Stimulated activated CD4-positive, alpha-beta T cell treated with anti-CD3 and anti-CD28 coated beads, Interleukin-12 subunit alpha, Interleukin-12 subunit beta, amount 100 ng/mL, for 24 hours (primary cell): ENCODE measurements around the gene COPG1.

Experiments
- DNase-seq, 2 experiments: peaks; one replicate each; pipeline ENCODE4 v3.0.0-alpha.2; 2020; ENCODE audit warnings: low read depth in 2 of 2

Gene COPG1

DNA sequence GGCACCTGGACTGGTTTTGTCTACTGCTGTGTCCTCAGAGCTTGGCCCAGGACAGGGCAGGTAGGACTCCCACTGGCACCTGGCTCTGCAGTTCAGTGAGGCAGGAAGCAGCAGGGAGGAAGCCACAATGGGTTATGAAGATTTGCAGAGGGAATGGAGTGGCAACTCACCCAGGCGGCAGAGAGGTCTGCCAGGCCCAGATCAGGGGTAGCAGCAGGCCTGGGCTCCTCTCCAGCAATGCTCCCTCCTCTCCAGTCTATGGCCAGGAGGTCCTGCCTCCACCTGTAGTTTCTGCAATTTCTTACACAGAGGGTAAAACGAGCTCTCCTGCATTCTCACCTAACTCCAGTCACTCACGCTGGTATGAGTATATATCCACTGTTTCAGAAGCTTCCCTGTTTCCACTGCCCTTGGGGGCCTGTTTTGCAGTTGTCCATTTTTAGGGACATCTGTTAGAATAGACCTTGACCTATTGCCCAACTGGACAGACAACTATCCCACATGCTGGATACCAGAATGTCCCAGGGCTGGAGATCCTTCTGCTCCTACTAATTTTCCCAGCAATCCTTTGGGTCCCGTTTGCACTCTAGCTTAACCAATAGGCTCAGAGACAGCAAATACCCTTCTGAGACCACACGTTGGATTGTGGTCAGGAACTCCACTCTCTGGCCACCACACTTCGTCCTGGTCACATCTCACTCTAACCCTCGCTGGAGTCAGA lies 64.4 kb downstream of the COPG1 start:
- DNase-seq, result no peak

DNA sequence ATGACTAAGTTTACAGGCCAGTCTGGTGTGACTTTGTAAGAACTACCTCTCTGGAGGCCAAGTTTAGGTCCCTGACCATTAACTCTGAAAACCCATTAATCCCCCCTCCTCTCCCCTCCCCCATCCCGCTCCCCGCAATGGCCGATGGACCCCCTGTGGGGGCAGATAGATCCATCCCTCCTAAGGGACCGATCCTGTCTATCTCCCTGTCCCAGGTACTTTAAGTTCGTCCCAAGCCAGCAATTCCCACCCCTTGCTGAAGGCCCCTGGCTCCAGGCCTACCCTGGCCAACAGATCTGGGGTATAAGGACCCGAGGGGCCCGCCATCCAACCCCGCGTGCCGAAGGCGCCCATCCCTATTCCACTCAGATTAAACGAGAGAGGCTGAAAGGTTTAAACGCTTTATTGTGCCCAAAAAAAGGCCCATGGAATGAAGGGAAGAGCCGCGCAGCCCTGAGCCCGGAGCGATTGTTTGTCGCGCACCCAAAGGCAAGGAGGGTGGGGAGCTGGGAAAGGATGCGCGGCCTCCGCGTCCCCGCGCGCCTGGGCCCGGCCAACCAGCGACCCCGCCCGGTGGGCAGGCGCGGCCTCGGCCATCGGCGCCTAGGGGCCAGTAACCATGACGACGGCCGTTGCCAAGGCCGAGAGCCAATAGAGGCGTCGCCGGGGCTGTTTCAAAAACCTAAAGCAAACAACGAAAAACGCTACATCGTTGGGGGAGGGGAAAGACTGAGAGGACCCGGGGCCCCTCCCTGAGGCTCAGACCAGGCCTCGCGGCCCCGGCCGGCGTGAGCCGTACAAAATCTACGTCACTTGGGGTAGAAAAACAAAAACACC lies 65.2 kb downstream of the COPG1 start:
- peak in 1 of 2 experiments; percentile 61 for DNase-seq

DNA sequence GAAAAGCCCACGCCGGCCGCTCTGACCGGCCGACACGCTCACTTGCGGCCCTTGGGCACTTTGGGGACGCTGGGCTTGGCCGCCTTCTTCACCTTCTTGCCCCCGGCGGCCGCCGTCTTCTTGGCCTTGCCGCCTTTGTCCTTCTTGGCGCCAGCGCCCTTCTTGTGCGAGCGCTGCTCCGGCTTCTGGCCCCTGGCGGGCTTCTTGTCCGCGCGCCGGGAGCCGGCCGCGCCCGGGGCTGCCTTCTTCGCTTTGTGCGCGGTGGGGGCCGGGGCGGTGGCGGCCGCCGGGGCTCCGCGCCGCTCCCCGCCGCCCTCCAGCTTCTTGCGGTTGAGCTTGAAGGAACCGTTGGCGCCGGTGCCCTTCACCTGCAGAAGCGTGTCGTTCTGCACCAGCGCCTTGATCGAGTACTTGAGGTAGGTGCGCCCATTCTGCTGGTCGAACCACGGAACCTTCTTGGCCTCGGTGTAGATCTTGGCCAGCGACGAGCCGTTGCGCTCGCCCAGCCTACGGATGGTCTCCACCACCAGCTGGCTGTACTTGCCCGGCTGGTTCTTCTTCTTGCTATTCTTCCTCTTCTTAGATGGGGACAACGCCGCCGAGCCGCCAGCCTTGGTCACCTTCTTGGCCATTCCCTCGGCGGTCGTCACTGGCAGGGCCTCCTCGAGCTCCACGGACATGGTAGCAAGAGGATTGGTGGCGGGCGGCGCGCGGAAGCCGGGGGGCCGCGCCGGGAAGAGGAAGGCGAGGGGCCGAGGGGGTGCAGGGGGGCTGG lies 66.0 kb downstream of the COPG1 start:
- DNase-seq, result peak in 1 of 2 experiments; percentile 27

DNA sequence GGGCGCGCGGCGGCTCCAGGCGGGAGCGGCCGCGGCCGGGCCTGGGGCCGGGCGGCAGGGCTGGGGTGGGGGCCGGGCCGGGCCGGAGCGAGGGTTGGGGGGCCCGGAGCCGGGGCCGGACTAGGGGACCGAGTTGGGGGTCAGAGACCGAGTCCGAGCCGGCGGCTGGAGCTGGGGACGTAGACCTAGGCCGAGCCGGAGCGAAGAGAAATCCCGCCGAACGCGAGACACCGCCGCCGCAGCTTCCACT lies 66.5 kb downstream of the COPG1 start:
- DNase-seq, result no peak

DNA sequence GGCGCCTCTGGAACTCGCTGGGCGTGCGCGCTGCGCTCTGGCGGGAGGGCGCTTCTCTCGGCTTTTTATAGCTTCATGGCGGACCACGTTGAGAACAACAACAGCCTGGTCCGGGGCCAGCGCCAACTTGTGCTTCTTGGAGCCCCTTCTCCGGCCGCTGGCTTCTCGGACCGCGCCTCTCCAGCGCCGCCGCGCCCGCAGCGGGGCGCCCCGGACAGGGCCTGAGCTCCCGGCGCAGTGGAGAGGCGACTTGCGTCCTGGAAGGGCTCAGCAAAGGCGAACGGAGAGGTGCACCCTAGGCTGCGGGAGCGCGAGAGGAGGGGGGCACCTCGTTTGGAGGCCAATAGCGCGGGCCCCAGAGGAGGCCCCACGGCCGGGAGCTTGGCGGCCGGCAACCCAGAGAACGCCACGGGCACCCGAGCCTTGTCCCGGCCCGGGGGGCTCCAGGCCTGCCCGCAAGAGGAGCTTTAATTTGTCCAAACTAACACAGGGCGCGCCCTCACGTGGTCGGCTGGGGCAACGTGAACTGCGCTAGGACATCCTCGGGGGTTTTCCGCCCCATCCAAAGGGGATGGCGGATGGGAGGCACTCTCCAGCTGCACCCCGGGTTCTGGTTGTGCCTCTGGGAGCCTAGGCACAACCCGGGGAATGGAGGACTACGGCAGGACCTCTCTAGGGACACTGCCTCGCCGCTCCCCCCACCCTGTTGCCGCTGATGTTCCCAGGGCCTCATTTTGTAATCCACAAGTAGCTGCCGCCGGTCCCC lies 67.0 kb downstream of the COPG1 start:
- peak; percentile 88 for DNase-seq

DNA sequence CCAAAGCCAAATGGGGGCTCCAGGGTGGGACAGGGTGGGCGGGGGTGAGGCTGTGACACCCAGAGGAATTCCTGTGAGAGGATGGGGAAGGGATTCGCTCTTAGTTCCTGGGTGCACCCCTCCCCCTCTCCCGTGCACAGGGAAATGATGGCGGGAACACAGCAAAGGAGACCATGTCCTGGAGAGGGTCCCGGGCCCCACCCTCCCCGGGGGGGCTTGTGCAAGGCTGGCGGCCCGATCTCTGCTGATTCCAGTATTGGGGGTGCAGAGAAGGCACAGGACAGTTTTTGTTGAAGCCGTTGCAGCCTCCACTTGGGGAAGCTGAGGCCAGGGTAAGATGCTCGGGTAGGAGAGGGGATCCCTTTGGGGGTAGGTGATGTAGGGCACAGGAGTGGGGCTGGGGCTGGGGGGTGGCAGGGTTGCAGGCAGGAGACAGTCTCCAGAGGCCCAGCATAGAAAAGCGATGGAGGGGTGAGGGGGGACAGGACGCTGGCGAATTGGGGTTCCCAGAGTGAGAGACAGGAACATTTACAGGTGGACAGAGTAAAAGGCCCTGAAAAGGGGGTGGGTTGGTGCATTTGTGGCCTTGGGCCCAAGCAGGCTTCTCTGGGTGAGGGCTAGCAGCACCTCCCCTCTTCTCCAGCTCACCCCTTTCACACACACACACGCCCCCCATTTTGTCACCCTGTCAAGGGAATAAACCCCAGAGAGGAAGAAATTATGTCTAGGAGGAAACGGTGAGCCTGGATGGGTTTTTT lies 67.8 kb downstream of the COPG1 start:
- no peak for DNase-seq

DNA sequence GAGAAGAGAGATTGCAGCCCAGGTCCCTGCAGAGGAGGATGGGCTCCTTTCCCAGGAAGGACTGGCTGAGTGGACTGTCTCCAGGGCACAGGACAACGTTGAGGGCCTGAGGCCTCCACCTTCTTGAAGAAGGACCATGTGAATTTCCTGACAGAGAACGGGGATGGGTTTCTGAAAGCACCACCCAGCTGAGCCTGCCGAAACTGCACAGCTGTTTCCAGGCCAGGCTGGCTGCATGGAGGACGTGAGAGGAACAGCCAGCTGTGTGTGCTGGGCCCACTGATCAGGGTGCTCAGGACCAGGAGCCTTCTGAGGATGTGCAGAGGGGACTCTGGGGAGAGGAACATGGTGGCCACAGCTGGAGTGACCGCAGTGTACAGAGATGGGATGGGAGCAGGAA lies 68.4 kb downstream of the COPG1 start:
- no peak for DNase-seq

DNA sequence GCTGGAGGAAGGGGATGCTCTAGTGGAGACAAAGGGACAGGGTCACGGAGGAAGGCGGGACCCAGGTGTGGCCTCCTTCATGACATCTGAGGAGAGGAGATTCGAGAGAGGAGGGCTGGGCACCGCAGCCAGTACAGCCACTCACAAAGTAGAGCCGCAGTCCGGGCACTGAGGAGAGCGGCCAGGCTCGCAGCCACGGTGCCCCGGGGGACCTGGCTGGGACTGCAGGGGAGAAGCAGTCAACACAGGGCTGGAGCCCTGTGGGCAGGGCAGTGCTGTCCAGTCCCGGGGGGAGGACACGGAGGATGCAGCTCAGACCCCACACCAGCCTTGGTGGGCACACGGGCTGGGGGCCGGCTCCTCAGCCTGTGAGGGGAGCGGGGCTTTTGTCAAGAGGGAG lies 69.5 kb downstream of the COPG1 start:
- DNase-seq, result no peak

DNA sequence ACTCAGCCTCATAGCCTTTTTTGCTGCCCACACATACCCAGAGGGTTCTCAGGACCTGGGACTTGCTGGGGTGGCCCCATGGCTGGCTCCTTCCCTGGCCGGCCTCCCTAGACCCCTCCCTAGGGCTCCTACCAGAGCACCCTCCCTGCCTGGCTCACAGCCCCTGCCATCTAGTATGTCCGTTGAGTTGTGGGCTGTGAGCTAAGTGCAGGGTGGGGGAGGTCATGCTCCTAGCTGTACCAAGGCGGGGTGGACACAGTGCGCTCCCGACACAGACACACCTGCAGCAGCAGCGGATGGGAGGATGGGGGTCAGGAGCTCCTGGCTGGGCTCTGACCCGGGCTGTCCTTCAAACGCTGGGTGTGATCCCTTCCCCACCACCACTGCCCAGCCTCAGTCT lies 70.9 kb downstream of the COPG1 start:
- no peak for DNase-seq

DNA sequence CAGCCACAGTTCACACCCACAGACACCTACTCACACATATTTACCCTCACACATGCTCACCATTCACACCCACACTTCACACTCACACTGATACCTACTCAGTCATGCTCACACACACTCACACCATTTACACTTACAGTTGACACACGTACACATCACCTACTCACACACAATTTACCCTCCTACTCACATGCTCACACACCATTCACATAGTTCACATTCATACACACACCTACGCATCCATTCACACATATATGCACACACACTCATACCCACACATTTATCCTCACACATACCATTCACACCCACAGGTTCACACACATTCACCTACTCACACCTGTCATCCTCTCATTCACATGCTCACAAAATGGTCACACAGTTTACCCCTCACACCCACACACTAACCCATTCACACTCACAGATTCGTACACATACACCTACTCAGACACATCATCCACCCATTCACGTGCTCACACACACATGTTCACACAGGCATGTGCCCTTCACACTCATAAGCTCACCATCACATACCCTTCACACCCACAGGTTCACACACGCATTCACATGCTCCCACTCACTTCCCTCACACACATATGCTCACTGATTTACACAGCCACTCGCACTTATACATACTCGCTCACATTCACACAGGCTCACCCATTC lies 71.5 kb downstream of the COPG1 start:
- DNase-seq, result no peak

DNA sequence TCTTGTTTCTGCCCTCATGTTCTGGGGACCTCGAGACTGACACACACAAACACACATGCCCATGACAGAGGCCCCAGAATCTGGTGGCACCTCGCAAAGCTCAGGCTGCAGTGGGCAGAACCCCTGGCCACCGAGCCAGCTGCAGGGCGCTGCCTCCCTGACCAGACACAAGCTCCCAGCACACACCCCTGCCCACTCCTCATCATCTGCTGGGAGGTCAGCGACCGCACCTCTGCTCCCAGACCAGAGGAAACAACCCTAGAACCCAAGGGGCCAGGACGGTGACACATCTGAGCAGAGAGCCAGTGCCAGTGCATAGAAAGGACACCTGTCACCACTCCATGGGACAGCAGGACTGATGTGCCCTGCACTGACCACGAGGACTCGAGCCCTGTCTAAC lies 72.5 kb downstream of the COPG1 start:
- DNase-seq, result no peak

DNA sequence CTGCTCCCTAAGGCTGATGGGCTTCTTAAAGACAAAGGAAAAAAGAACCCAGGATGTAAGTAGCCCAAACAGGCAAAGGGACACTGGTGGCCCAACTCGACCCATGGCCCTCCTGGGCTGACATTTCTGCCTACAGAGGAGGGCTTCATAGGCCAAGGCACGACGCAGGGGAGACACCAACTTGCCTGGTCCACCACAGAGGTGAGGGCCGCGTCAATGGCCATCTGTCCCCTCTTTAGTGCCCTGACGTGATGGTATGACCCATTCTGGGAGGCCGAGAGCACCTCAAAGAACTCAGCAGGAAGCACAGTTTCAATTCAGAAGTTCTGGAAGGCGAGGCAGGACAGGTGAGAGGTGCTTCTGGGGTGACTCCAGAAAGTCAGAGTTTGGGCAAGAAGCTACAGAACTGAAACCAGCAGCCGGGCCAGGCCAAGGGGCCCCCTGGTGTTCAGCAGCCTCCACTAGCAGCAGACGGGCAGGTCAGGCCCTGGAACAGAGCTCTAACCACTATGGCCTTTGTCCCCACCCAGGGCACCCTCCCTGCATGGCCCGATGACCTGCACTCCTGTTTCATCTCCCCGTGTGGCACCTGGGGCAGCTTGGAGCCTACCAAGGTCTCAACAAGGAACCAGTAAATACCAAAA lies 74.4 kb downstream of the COPG1 start:
- no peak for DNase-seq

DNA sequence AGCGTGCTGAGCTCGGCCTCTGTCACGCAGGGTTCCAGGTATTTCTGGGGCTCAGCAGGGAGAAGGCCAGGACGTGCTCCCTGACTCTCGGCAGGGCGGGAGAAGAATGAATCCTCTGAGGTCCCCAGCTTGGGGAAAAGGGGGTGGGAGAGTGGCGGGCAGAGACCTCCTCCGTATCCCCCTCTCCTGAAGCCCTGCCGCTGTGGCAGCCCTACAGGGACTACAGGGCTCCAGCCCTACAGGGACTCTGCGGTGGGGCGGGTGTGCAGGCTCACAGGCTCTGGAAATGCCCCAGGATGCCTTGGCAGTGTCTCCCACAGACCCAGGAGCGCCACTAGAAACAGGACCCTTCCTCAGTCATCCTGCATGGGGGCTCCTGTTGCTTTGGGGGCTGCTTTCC lies 75.4 kb downstream of the COPG1 start:
- no peak for DNase-seq

DNA sequence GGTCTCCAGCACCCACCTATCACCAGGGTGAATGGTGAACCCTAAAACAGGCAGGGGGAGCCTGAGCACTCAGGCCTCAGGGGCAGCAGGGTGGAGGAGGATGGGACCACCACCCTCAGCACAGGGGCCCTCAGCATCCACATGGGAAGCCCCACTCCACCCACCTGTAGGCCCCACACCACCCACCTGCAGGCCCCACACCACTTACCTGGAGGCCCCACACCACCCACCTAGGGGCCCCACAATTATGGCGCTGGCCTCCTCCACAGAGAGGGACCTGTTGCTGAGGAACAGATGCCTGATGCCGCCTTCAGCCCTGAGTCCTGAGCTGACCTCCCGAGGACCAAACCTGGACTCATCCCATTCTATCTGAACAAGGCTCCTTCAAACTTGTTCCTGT lies 76.0 kb downstream of the COPG1 start:
- no peak for DNase-seq

DNA sequence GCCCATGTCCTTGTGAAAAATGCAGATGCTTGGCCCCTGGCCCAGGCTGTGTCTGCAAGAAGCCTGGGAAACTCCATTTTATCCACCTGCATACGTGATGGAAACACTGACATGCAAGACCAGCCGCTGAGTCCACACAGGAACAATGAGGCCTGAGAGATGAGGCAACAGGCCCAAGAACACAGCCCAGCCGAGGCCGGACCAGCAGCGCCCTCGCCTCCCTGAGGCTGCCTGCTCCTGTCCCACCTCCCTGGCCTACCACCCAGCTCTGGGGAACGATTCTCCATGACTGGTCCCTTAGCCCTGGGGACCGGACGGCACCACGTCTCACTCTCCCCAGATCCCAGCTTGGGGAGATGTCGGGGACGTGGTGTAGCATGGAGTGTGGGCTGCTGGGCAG lies 76.7 kb downstream of the COPG1 start:
- no peak for DNase-seq

DNA sequence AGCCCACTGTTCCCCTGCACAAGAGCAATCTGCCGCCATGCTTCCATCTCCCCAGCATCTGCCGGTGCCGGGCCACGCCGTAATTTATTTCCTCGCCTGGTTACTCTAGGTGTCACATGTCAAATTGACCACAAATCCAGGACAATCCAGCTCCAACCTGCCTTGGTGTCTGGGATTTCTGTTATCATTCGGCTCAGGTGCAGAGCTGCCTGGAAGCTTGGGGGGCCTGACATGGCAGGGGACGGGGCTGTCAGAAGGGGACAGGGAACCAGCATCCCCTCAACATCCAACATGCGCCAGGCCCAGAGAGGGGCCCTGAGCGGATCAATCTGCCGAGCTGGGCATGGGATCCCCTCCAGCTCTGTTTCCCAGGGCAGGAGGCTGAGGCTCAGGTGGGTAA lies 77.2 kb downstream of the COPG1 start:
- no peak for DNase-seq
